ENCODE data around the gene DPPA2.

DNA sequence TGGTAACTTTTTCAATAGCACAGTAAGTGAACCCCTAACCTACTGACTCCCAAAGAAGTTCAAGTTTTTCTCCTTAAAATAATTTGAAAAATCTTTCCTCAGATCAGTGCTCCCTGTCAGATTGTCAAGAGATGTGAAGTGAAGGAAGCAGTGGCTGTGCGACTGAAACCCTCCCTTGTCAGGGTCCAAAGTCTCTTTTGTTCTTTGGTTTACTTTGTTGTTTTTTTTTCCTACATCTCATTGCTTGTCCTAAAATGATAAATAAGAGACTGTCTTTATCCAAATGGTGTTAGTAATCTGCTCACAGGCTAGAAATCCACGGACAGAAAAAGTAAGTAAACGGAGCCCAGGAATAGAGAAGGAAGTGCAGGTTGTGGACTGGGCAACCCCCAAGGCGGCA lies 22.0 kb upstream of the DPPA2 start:
- TF ChIP-seq, protein P1, sequence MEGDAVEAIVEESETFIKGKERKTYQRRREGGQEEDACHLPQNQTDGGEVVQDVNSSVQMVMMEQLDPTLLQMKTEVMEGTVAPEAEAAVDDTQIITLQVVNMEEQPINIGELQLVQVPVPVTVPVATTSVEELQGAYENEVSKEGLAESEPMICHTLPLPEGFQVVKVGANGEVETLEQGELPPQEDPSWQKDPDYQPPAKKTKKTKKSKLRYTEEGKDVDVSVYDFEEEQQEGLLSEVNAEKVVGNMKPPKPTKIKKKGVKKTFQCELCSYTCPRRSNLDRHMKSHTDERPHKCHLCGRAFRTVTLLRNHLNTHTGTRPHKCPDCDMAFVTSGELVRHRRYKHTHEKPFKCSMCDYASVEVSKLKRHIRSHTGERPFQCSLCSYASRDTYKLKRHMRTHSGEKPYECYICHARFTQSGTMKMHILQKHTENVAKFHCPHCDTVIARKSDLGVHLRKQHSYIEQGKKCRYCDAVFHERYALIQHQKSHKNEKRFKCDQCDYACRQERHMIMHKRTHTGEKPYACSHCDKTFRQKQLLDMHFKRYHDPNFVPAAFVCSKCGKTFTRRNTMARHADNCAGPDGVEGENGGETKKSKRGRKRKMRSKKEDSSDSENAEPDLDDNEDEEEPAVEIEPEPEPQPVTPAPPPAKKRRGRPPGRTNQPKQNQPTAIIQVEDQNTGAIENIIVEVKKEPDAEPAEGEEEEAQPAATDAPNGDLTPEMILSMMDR (IDR thresholded peaks at IDR 0.05), result no peak
- TF ChIP-seq POLR2A (IDR thresholded peaks at IDR 0.05), result no peak

All from body of pancreas (tissue), 4 donors.